ENCODE data around the gene UBIAD1. TPM values are rescaled to one million over a fixed set of nuclear protein-coding genes. Genes with fewer than 3 reads are reported as not detected.
A peak's percentile ranks its signal among the peaks of the same experiment; 100 is the strongest.

The UBIAD1 gene
- total and polyA plus RNA-seq, 9 of the 15 experiments (the other 6 are each of a cell fraction or from before 2014, with no cell fraction given) = 6.2 to 34.3 (median 22.3) TPM

- TF ChIP-seq BRF2 (IDR thresholded peaks at IDR 0.05; ENCODE audit: borderline replicate concordance, insufficient read depth, insufficient read length) (no peak), CBX1 (IDR thresholded peaks at IDR 0.05; ENCODE audit: low read depth) (no peak)
Measured at GRCh38 chr1:11330411-11330810, 57.4 kb downstream of the UBIAD1 start (continued).

- H3K9me1 ChIP-seq (ENCODE audit: control insufficient read depth, insufficient read depth, low read length) = no peaks in the 10 kb centered on the region
- H3K27me3 ChIP-seq (ENCODE audit: control insufficient read depth in 2 of 2, insufficient read depth in 2 of 2, low read length in 2 of 2) = peaks cover 54 to 81% of the 10 kb centered on the region in 2 experiments
- no peak overlapping the region for H2AFZ ChIP-seq (ENCODE audit: low read depth, low read length)
- no peak for FAIRE-seq
- no peak for DNase-seq (ENCODE audit: extremely low read depth in 1 of 4, low spot score in 3 of 4)
- peaks cover 19% of the 10 kb centered on the region for H4K20me1 ChIP-seq (replicated peaks; ENCODE audit: control insufficient read depth, insufficient read depth, low read length)
- WGBS (ENCODE audit: insufficient coverage, low coverage, missing lambda C conversion rate) = 2% methylated on average over 14 of the region's 14 CpGs
- no peaks in the 10 kb centered on the region; a peak in 1 of 5 replicates for H3K4me1 ChIP-seq (replicated peaks in 1 of 2; ENCODE audit: control insufficient read depth in 2 of 2, insufficient read depth in 2 of 2, low read length in 2 of 2)
- ATAC-seq = no peak
- no peak overlapping the region for H3K4me3 ChIP-seq
- no peaks in the 10 kb centered on the region for H3K9me3 ChIP-seq (replicated peaks; ENCODE audit: control insufficient read depth, insufficient read depth, low read depth, low read length)
- in situ Hi-C loops (cut with MboI) = no loop called here
- no peaks in the 10 kb centered on the region for H3K36me3 ChIP-seq (ENCODE audit: control insufficient read depth, insufficient read depth, low read length)
- no peak overlapping the region for H3K4me2 ChIP-seq (ENCODE audit: insufficient read depth, low read length)
- POLR2A ChIA-PET = interaction anchor here (0.6 kb wide), 1 partner anchor 85 kb away, joined by 3 read pairs; no protein-coding TSS in a partner anchor
- H3K27ac ChIP-seq (ENCODE audit: extremely low read depth, low read depth, low read length) = no peak overlapping the region
- CTCF ChIA-PET (ENCODE audit: low intra/inter-chr PET ratio) = no interaction called here
- no TSS peak for BruUV-seq (replicated peaks)
- H3K9ac ChIP-seq (ENCODE audit: insufficient read depth in 1 of 2, low read depth in 2 of 2, low read length in 2 of 2) = peak overlapping the region in 1 of 2 experiments; percentile 60; a peak in 1 of 4 replicates
- intact Hi-C loops (cut with micrococcal nuclease) = loop anchor here (10.0 kb wide), 1 partner anchor 296 kb away; no protein-coding TSS in a partner anchor
- H3K79me2 ChIP-seq (ENCODE audit: control insufficient read depth, insufficient read depth, low read length) = no peaks in the 10 kb centered on the region
- no peak for TF ChIP-seq ZBTB40 (IDR thresholded peaks at IDR 0.05)
- TF ChIP-seq ZBTB40 (CRISPR knock-in tag; IDR thresholded peaks at IDR 0.05) = no peak
- TF ChIP-seq ZNF699 (CRISPR knock-in tag; IDR thresholded peaks at IDR 0.05; ENCODE audit: insufficient replicate concordance) = no peak
- TF ChIP-seq ZNF174 (CRISPR knock-in tag; IDR thresholded peaks at IDR 0.05) = no peak
- TF ChIP-seq MEIS2 (IDR thresholded peaks at IDR 0.05; ENCODE audit: partially characterized antibody) = no peak
Measured at GRCh38 chr1:11331036-11331944, 58.3 kb downstream of the UBIAD1 start.
